Right cardiac atrium (tissue), 5 donors: ENCODE measurements around the gene EOLA1. TPM values are rescaled to one million over a fixed set of nuclear protein-coding genes. Genes with fewer than 3 reads are reported as not detected.

Experiments
- ATAC-seq, 2 donors: fragments of 200-7000 bp; cut with Tn5 transposase; one replicate each; pipeline versions ENCODE4 v1.8.0 to v1.9.1; 2020; ENCODE audit warnings: moderate library complexity in 2 of 2, mild to moderate bottlenecking in 1 of 2
- DNase-seq, 3 donors: peaks; one replicate each; pipeline ENCODE4 v3.0.0-alpha.2; 2020
- H3K27ac ChIP-seq: one replicate; pipeline ENCODE4 v1.5.1; 2013; ENCODE audit warnings: mild to moderate bottlenecking, low read length, control low read depth, moderate library complexity
- H3K27me3 ChIP-seq: one replicate; pipeline ENCODE4 v1.6.1; 2013; ENCODE audit not compliant: control insufficient read depth, insufficient read depth
- H3K4me1 ChIP-seq: one replicate; pipeline ENCODE4 v1.6.1; 2013; ENCODE audit warnings: low read length; ENCODE audit not compliant: control insufficient read depth, insufficient read depth
- H3K4me3 ChIP-seq: one replicate; pipeline ENCODE4 v1.5.1; 2013; ENCODE audit warnings: low read length, control low read depth
- H3K9me3 ChIP-seq: one replicate; pipeline ENCODE4 v1.6.1; 2013; ENCODE audit warnings: low read length; ENCODE audit not compliant: control insufficient read depth
- WGBS: extraction: QIAGEN DNeasy Blood & Tissue Kit; methylation state at CpG from one replicate; pipeline ENCODE4 v1.1.7; 2013; 5-methylcytosine and 5-hydroxymethylcytosine counted together
- intact Hi-C, 4 donors: fragments of 100-400 bp; cut with DNase I; formaldehyde crosslinking; loops; one replicate each; pipeline versions ENCODE4 v1.11.0 to v1.14.0; 2022 to 2023
- long read RNA-seq, 4 donors: library from polyadenylated mRNA; unstranded; transcript quantifications; one replicate each; pipeline ENCODE4 v2.0.0, GENCODE V29; 2020 to 2021
- polyA plus RNA-seq: library from polyadenylated mRNA; stranded (reverse); fragments of 200-250 nt; gene quantifications from one replicate; pipeline ENCODE4 v1.2.3, GENCODE V29; 2013
- total RNA-seq, 4 donors: library from RNA; stranded (reverse); fragmentation: NEBNext Ultra II Directional; extraction: Animal tissue kit (Norgen Biotek cat#: 25700); gene quantifications; one replicate each; pipeline ENCODE4 v1.2.1, GENCODE V29; 2021
- donor health status: healthy with polysubstance abuse.
- donor health status: DM: no; HTN: yes; CAD: no.
- donor health status: DM: no; HTN: no; CAD: no.
- donor health status: DM: no; HTN: yes; CAD: no; lungs with severe emphysema.
- donor health status: DM: yes; HTN: yes; CAD: no.

EOLA1 gene
- total RNA-seq (10 to 100 TPM; 23.8 to 29.6 (median 26.8) TPM), polyA plus RNA-seq (26.0 TPM)
- long read RNA-seq, donor 1, transcript CXorf40A-211 (5 exons, 1,204 nt): minor isoform, 5 of 26 reads
- long read RNA-seq, donor 1, transcript CXorf40A-204 (5 exons, 1,403 nt): major isoform, 8 of 26 reads
- long read RNA-seq, donor 1, partial matches to known transcripts: 1 of 26 reads
- long read RNA-seq, donor 1, other reads (novel, unspliced or antisense): 5 of 26 reads
- long read RNA-seq, donor 2, transcript CXorf40A-204 (5 exons, 1,403 nt): major isoform, 7 of 21 reads
- long read RNA-seq, donor 2, partial matches to known transcripts: 0 of 21 reads
- long read RNA-seq, donor 2, other reads (novel, unspliced or antisense): 6 of 21 reads
- long read RNA-seq, donor 3, transcript CXorf40A-208 (6 exons, 1,524 nt): minor isoform, 6 of 56 reads
- long read RNA-seq, donor 3, transcript CXorf40A-211 (5 exons, 1,204 nt): minor isoform, 5 of 56 reads
- long read RNA-seq, donor 3, transcript CXorf40A-202 (5 exons, 1,148 nt): minor isoform, 9 of 56 reads
- long read RNA-seq, donor 3, transcript CXorf40A-204 (5 exons, 1,403 nt): major isoform, 26 of 56 reads
- long read RNA-seq, donor 3, partial matches to known transcripts: 1 of 56 reads
- long read RNA-seq, donor 3, other reads (novel, unspliced or antisense): 7 of 56 reads
- long read RNA-seq, donor 4, transcript CXorf40A-211 (5 exons, 1,204 nt): minor isoform, 6 of 31 reads
- long read RNA-seq, donor 4, transcript CXorf40A-204 (5 exons, 1,403 nt): major isoform, 13 of 31 reads
- long read RNA-seq, donor 4, partial matches to known transcripts: 2 of 31 reads
- long read RNA-seq, donor 4, other reads (novel, unspliced or antisense): 9 of 31 reads

DNA sequence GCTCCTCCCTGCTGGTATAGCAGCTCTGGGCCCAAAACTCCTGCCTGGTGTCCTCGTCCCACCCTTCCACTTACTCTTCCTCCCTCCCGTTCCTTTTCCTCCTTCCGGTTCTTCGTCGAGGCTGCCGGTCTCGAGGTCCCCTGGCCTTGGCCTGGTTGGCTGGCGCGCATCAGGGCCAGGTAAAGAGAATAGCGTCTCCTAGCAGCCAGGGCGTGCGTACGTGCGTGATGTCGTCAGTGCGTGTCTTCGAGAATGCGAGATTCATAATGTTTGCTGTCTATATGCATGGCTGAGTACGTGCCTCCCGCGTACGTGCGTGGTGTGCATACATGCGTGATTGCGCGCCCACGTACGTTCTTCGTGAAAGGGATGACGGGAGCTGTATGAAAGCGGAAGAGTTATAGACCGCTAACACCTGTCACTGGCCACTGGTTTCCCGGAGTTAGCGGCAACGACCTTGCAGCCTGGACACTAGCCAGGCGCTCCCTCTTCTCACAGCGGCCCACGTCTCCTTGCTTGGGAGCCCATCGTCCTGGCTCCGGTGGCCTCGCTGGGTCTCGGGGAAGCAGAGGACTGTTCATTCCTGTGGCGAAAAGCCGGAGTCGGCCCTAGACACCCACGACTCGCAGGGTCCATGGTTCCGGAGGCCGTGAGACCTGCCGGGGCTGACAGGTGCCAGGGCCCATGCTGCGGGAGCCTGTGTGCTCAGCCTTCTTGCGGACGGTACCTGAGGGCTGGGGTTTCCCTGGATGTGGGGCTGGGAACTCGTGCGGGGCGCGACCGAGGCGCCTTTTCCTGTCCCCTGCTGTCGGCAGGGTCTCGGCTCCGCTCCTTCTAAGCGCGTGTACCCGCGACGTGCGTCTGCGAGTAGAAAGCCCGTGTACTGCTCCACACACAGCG is at the start of gene EOLA1:
Gene EOLA1, plus strand, starts transcription at position 392 of the 900 bp plus-strand sequence. CDS start 4,619 bp downstream, outside the sequence.
- ATAC-seq: peak; percentile 60 to 63

DNA sequence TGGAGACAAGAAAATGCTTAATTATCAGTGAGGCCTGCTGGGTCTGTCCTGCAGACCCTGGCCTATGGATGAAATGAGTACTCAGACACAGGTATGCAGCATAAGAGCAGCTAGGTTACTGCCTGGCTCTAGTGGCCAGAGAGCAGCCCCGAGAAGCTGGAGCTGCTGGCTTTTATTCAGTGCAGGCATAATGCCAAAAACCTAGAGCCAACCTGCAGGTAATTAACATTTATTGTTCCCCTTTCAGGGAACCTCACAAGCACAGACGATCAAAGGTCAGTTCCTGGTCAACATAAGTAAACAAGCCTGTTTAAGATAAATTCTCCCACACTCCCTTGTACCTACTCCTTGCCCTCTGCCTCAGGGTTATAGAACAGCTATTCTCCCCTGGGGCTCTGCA is 49.0 kb upstream of the EOLA1 start:
- ATAC-seq (no peak), DNase-seq (no peak)
- intact Hi-C loops: no loop called here
- Histone ChIP-seq H3K27me3 (no peaks in the 10 kb centered on the region), H3K27ac (peak overlapping the region; percentile 72), H3K9me3 (no peaks in the 10 kb centered on the region), H3K4me1 (peaks cover 13% of the 10 kb centered on the region), H3K4me3 (no peak overlapping the region)
- WGBS: 32% methylated on average over 2 of the region's 2 CpGs

More for the DNA sequence above, at the start of gene EOLA1:
- H3K27me3 ChIP-seq: no peaks in the 10 kb centered on the region
- peak within 1 kb of the TSS; percentile 59 for H3K4me3 ChIP-seq
- WGBS: under 1% methylated on average over 71 of the region's 71 CpGs
- DNase-seq: peak; percentile 85 to 94 (median 91)
- H3K27ac ChIP-seq: peak within 1 kb of the TSS; percentile 97
- H3K4me1 ChIP-seq: no peaks in the 10 kb centered on the region
- intact Hi-C loops: no loop called here
- no peaks in the 10 kb centered on the region for H3K9me3 ChIP-seq

DNA sequence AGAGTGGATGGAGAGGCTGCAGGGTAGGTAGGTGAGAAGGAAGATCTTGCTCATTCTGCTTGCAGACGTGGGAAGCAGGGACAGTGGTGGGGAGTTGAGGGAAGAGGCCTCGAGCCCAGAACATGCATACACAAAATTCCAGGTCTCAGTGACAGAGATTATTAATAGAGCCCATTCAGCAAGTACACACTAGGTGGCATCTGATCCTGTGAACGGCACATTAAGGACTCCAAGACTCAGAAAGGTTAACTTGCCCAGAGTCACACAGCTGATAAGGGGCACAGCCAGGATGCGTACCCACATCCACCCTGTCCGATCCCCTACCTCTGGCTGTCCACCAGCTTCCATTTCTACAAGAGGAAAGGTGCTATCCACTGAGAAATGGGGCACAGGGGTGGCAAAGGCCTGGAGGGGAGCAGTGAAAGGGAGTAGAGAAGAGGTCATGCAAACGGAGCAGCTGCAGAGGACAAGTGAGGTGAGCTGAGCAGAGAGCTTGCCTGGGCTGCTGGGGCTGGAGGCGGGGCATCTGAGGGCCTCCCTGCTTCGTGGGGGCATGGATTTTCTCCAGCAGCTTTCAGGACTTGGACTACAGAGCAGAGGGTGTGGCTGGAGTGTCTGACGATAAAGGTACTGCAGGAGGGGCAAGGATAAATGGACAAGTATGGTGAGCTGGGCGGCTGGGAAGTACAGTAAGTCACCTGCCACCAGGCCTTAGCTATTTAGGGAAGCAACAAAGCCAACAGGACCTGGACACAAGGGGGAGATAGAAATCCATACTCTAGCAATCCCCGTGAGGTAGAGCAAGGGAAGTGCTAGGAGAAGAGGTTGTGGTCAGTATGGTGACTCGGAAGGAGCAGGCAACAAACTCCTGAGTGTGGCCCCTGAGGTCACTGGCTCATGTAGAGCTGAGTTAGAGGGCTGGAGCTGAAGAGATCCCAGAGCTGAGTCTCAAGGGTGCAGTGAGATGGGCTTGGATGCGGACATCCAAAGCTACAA is 46.9 kb upstream of the EOLA1 start:
- ATAC-seq (peak; percentile 35 to 72), DNase-seq (peak; percentile 28 to 60 (median 48))
- Histone ChIP-seq H3K4me3 (no peak overlapping the region), H3K9me3 (no peaks in the 10 kb centered on the region), H3K4me1 (peaks cover 13% of the 10 kb centered on the region), H3K27ac (peak overlapping the region; percentile 97), H3K27me3 (no peaks in the 10 kb centered on the region)
- intact Hi-C loops: no loop called here
- 57% methylated on average over 13 of the region's 13 CpGs for WGBS

DNA sequence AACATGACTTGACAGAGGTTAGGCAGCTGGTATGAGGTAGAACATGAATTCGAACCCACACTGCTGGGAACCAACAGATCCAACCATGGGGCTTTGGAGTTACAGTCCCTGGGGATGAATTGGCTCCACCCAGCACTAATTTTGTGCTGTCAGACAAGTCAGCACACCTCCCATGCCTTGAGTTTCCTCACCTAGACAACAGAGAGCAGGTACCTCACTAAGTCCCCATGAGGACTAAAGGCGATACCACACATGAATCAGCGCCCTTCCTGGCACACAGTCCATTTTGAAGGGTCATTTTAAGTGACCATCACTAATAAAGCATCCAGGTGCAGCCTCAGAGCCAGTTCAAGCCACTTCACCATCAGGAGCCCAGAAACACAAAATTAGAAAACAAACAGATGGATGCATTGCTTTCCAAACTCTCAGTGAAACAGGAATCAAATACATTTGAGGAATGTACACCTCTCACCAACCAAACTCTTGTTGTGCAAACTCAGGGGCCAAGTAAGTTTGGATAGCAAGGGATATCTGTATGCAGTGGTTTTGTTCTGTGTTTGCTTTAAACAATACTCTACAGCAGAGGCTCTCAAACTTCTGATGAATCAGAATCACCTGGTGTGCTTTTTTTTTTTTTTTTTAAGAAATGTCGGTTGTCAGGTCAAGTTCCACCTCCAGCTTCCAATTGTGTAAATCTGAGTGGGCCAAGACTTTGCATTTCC is 45.8 kb upstream of the EOLA1 start:
- intact Hi-C loops: no loop called here
- Histone ChIP-seq H3K9me3 (no peaks in the 10 kb centered on the region), H3K27me3 (no peaks in the 10 kb centered on the region), H3K27ac (peak overlapping the region; percentile 52), H3K4me3 (no peak overlapping the region), H3K4me1 (peaks cover 13% of the 10 kb centered on the region)
- WGBS: 96% methylated on average over 4 of the region's 4 CpGs
- ATAC-seq (no peak), DNase-seq (no peak)

DNA sequence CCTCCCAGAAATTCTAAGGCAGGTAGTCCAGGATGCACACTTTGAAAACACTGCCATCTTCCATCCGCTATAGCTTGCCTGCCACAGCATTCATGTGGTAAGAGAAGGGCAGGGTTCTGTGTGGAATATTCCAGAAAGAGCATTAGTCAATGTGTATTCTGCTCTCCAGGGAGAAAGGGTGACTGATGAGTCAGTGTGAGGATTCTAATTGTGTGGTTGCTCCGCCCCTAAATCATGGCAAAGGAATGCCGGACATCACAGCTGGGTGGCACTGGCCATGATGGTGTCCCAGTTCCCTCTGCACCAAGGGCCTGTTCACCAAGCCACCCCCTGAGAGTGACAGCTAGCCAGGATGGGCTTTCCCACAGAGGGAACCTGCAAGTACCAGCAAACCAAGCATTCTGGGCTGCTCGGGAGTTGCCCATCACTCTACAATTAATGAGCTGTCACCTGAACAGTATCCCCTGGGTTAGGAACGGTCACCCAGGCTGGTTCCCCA is 45.2 kb upstream of the EOLA1 start:
- no peak for DNase-seq
- peak in 1 of 2 donors; percentile 37 for ATAC-seq
- Histone ChIP-seq H3K4me1 (peaks cover 11% of the 10 kb centered on the region), H3K4me3 (no peak overlapping the region), H3K27me3 (no peaks in the 10 kb centered on the region), H3K27ac (peak overlapping the region; percentile 52), H3K9me3 (no peaks in the 10 kb centered on the region)
- WGBS: 87% methylated on average over 5 of the region's 5 CpGs
- intact Hi-C loops: no loop called here

DNA sequence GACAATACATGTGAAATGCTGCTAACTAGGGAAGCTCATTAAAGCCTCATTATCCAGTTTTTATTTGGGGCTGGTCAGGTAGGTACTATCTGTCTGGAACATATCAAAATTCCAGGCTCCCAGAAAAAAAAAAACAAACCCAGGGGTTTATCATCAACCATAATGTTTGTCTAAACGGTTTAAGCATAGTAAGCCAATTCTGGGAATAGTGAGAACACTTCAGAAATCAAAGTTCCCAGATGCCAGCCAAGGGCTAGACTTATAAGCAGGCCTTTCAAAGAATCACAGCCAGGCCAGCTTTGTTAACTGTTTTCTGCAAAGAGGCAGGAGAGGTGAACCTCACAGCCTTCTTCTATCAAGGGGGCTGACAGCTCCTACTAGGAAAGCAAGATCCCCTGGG is 43.8 kb upstream of the EOLA1 start:
- ATAC-seq (no peak), DNase-seq (no peak)
- WGBS: 37% methylated on average over 1 of the region's 1 CpG
- H3K9me3 ChIP-seq: no peaks in the 10 kb centered on the region
- H3K4me3 ChIP-seq: no peak overlapping the region
- no peak overlapping the region for H3K27ac ChIP-seq
- intact Hi-C loops: no loop called here
- H3K27me3 ChIP-seq: no peaks in the 10 kb centered on the region
- H3K4me1 ChIP-seq: peaks cover 13% of the 10 kb centered on the region

DNA sequence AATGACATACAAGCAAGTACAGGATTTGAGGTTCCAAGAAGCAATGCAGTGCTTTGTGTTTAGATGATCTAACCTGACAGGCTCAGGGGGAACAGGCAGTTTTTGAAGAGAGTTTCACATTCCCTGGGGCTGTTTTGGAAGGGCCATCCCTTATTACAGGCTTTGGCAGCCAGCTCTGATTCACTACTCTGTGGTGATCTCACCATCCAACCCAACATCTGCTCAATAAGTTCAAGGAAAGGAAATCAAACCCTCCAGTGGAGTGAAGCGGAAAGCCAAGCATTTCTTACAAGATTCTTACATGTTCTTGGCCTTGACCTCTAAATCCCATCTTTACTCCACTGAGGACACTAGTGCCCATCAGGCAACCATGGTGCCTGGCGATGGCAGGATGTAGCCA is 43.2 kb upstream of the EOLA1 start:
- Histone ChIP-seq H3K4me1 (peaks cover 15% of the 10 kb centered on the region), H3K9me3 (no peaks in the 10 kb centered on the region), H3K27ac (no peak overlapping the region), H3K27me3 (no peaks in the 10 kb centered on the region), H3K4me3 (no peak overlapping the region)
- intact Hi-C loops: no loop called here
- ATAC-seq: no peak
- DNase-seq: no peak
- 89% methylated on average over 2 of the region's 2 CpGs for WGBS

DNA sequence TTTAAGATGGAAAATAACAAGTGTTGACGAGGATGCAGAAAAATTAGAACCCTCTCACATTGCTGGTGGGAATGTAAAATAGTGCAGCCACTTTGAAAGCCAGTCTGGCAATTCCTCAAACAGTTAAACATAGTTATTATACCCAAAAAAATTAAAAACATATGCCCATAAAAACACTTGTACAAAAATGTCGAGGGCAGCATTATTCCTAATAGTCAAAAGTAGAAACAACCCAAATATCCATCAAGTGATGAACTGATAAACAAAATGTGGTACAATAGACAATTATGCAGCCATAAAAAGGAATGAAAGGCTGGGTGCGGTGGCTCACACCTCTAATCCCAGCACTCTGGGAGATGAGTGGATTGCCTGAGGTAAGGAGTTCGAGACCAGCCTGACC is 42.0 kb upstream of the EOLA1 start:
- intact Hi-C loops: no loop called here
- H3K9me3 ChIP-seq: no peaks in the 10 kb centered on the region
- H3K4me3 ChIP-seq: no peak overlapping the region
- no peak overlapping the region for H3K27ac ChIP-seq
- DNase-seq (no peak), ATAC-seq (no peak)
- H3K4me1 ChIP-seq: peaks cover 10% of the 10 kb centered on the region
- H3K27me3 ChIP-seq: no peaks in the 10 kb centered on the region
- WGBS: 98% methylated on average over 4 of the region's 4 CpGs

DNA sequence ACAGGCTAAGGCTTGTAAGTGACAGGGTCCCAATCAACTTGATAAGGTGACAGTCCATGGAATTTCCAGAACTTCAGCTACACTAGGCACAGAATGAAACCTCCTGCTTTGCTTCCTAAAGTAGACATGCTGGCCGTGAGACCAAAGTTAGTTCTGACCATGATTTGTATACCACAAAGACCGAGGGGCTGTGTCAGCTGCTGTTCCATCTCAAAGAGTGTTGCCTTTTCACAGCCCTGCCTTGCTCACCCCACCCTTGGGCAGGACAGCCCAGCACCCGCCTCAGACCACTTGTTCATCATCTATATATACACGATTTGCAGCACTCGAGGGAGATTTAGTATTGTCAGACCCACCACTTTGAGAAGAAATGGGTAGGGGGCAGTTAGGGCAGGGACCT is 41.0 kb upstream of the EOLA1 start:
- DNase-seq: no peak
- Histone ChIP-seq H3K27ac (no peak overlapping the region), H3K4me1 (peaks cover 5% of the 10 kb centered on the region), H3K9me3 (no peaks in the 10 kb centered on the region), H3K27me3 (no peaks in the 10 kb centered on the region), H3K4me3 (no peak overlapping the region)
- intact Hi-C loops: no loop called here
- WGBS: 75% methylated on average over 5 of the region's 5 CpGs
- no peak for ATAC-seq
